NCI-H226 (cell line): ENCODE measurements around the gene OR52A1.
"Not testable (repeated sequence)": the region's sequence is repeated elsewhere in the genome, so short reads cannot be mapped to it uniquely, and the experiment has no call there.

Experiments used
- DNase-seq: peaks from one replicate; pipeline ENCODE4 v3.0.0-alpha.2; 2015

The OR52A1 gene

DNA sequence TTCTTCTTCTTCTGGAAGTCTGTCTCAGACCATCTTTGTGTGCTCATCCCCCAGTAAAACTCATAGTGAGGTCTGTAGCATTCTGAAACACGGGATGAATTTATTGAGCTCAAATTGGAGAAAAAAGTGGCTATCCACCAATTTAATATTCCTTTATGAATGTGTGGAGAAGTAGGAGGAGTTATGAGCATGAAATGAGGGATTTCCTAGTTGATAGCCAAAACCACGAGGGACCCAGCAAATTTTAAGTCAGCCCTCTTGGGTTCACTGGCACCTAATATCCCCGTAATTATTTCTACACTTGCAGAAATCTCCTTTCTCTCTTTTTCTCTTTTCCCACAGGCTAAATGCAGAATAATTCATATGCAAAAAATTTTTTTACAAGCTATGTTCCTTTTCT lies at the start of gene OR52A1:
OR52A1 (minus strand) TSS at position 101 of the 400 bp plus-strand sequence. CDS start 2,388 bp downstream, outside the sequence.
- no peak for DNase-seq

DNA sequence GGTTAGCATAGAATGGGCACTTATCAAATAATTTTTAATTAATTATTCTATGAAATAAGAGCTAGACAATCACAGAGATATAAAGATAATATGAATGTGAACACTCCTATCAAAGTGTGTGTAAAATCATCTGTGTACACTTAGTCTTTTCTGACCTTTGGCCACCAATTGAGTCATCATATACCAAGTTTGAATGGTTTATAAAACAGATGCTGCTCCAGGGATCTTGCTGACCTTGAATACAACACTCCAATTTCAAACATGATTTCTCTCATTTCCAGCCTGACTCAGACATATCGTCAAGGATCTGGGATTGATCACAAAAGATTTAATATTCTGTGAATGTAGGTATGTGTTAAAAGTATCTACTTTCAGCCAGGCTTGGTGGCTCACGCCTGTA lies 48.8 kb upstream of the OR52A1 start:
- no peak for DNase-seq

- no peak for DNase-seq
These were observed 46.0 kb upstream of the OR52A1 start, which contains the start of gene OR51V1 for GRCh38 chr11:5200582-5200981. OR51V1 (minus strand) TSS chr11:5200682; CDS start chr11:5200682, 0 bp downstream.

DNA sequence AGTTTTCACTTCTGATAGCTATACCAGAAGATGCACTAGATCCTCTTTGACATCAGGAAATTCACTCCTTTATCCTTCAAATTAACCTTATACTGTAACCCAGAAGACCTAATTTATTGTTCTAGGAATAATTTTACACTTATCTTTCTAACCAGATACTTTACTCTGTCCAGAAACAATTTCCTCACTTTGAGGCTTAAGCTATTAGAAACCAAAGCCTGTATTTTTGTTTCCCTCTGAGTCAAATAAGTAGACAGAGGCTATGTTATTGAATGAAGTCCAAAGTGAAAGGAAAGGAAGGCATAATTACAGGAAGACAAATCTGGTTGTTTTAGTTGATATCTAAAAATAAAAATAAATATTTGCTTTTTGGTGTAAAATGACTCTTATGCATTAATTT lies 43.7 kb upstream of the OR52A1 start:
- no peak for DNase-seq

GRCh38 chr11:5197536-5197935 lies 43.0 kb upstream of the OR52A1 start:
- no peak for DNase-seq

DNA sequence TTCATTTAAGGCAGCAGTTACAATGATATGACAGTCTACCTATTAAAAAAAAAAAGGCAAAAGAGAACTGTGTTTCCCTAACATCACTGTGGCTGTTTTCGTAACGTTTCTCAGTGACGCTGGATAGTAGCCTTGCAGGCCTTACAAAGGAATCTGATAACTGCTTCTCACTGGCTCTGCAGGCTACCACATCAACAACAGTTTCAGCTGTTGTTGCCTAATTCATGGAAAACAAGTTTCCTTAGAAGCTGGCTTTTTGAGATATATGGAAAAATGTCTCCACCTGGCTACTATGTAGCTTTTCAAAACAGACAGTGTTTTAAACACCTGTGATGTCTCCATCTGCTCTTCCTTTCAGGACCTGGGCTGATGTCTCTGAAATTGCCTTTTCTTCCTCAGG lies 42.2 kb upstream of the OR52A1 start:
- DNase-seq: no peak

GRCh38 chr11:5196067-5196466 lies 41.5 kb upstream of the OR52A1 start:
- DNase-seq: no peak

DNA sequence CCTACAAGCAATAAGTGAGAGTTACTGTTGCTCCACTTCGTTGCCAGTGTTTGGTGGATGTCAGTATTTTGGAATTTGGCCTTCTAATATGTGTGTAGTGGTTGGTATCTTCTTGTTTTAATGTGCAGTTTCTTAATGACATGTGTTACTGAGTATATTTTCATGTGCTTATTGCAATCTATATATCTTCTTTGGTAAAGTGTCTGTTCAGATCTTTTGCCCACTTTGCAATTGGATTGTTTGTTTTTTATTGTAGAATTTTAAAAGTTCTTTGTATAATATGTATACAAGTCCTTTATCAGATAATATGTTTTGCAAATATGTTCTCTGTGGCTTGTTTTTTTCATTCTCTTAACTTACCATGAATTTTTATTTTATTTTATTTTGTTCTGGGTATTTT lies 38.2 kb upstream of the OR52A1 start:
- no peak for DNase-seq

DNA sequence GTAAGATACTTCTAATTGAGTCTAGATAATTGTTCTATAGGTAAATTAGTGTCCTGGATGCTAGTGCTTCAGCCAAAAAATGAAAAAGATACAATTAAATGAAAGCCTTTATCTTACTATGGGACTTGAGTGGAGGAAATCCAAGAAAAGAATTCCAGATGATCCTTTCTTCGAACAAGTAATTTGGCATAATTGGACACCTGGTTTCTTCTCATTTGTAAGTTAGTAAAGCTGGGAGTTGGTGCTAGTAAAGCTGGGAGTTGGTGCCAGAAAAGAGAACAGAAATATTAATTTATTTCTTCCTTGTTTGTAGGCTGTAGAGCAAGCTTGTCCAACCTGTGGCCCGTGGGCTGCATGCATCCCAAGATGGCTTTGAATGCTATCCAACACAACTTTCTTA lies 33.6 kb upstream of the OR52A1 start:
- no peak for DNase-seq

- no peak for DNase-seq
These were observed 23.7 kb upstream of the OR52A1 start for GRCh38 chr11:5178046-5178837.

- no peak for DNase-seq
These were observed 20.4 kb upstream of the OR52A1 start for GRCh38 chr11:5174934-5175333.

DNA sequence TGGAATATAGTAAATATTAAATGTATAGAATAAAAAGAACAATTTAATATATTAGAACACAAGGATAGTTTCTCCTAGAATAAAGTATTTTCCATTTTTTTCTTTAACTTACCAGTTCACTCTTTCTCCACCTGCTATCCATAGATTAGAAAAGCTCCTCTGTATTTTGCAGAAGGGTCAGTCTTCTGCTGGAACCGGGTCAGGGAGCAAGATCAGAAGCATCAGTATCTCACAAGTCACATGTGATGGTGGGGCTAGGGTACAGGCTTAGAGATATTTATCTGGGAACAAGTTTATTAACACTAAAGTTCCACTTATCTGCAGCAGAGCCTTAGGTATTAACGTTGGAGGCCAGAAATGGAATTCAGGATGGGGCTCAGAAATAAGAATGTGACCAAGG lies 17.3 kb upstream of the OR52A1 start:
- DNase-seq: no peak

DNA sequence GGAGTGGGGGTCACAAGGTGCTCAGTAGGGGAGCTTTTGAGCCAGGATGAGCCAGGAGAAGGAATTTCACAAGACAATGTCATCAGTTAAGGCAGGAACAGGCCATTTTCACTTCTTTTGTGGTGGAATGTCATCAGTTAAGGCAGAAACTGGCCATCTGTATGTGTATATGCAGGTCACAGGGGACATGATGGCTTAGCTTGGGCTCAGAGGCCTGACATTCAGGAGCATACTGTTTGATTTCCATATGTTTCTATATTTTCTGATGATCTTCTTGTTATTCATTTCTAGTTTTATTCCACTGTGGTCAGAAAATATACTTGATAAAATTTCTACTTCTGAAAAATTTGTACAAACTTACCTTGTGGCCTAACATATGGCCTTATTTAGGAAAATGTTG lies 11.3 kb upstream of the OR52A1 start:
- DNase-seq: not testable (repeated sequence)

DNA sequence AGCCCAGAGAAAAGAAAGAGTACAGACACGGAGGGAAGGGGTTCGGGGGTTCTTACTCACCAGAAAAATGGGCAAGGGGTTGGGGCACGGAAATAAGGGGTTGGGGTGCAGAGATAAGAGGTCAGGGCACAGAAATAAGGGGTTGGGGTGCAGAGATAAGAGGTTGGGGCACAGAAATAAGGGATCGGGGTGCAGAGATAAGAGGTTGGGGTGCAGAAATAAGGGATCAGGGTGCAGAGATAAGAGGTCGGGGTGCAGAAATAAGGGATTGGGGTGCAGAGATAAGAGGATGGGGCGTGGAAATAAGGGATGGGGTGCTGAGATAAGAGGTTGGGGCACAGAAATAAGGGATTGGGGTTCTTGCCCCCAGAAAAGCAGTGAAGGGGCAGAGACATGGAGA lies 10.2 kb upstream of the OR52A1 start:
- DNase-seq: not testable (repeated sequence)

DNA sequence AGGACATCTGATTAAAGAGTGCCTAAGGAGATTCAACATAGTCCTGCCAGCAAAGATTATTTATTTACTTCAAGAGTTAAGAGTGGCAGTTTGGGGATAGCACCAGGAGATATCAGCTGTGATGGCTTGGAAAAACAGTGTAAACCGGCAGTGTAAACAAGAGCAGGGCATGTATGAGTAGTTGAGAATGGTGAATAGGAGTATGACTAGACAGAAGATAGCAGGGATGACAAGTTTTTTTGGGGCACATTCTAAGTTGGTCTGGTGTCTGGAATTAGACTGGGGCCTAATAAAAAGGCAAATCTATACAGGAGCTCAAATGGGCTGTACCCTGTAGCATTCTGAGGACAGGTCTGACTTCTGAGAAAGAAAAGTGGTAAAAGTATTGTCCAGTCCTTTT lies 6.5 kb upstream of the OR52A1 start:
- DNase-seq: not testable (repeated sequence)

- not testable (repeated sequence) for DNase-seq
These were observed 5.7 kb upstream of the OR52A1 start for GRCh38 chr11:5160217-5160616.

GRCh38 chr11:5159806-5160205 lies 5.2 kb upstream of the OR52A1 start:
- DNase-seq: no peak

GRCh38 chr11:5153574-5154431 lies 754 bp downstream of the OR52A1 start:
- no peak for DNase-seq

- no peak for DNase-seq
These were observed 2.8 kb downstream of the OR52A1 start for GRCh38 chr11:5151713-5152153.

DNA sequence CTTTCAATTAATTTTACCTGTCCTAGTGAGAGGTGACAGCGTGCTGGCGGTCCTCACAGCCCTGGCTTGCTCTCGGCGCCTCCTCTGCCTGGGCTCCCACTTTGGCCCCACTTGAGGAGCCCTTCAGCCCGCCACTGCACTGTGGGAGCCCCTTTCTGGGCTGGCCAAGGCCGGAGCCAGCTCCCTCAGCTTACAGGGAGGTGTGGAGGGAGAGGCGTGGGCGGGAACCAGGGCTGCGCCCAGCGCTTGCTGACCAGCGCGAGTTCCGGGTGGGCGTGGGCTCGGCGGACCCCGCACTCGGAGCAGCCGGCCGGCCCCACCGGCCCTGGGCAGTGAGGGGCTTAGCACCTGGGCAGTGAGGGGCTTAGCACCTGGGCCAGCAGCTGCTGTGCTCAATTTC lies 10.4 kb downstream of the OR52A1 start:
- not testable (repeated sequence) for DNase-seq

DNA sequence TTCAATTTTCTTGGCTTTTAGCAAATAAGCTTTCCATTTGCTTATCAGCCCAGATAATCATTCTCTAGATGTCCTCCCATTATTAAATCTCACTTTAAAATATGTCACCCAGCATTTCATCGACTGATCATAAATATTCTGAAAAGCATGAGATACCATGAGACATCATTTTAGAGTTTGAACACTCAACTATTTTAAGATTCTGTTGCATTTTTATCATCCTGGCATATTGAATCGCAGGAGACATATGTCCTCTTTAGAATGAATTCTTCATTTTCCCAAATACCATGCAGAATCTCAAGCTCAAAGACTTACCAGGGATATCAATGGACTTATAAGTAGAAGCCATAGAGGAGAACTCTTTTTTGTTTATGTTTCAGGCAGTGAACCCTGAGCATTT lies 16.6 kb downstream of the OR52A1 start, which contains the start of gene OR52A5:
OR52A5 (minus strand) TSS at position 361 of the 400 bp plus-strand sequence. CDS start 5,714 bp downstream, outside the sequence.
- no peak for DNase-seq

GRCh38 chr11:5137014-5137413 lies 17.5 kb downstream of the OR52A1 start:
- no peak for DNase-seq

GRCh38 chr11:5136261-5136660 lies 18.3 kb downstream of the OR52A1 start:
- no peak for DNase-seq
